GM12873 (cell line): ENCODE data around the gene CTSK.

Experiments
- CTCF ChIP-seq: IDR thresholded peaks from 2 replicates; pipeline ENCODE4 v1.5.1; 2012; ENCODE audit warnings: low read depth, mild to moderate bottlenecking, moderate library complexity, low read length, control low read depth; ENCODE audit not compliant: insufficient read depth; ENCODE audit errors: missing control alignments

CTSK gene

GRCh38 chr1:150808121-150808520 lies at the start of gene CTSK:
Gene CTSK (minus strand): TSS chr1:150808260. CDS start chr1:150806805, 1,455 bp downstream.
- TF ChIP-seq CTCF = no peak

GRCh38 chr1:150846473-150847146 lies 38.5 kb upstream of the CTSK start:
- TF ChIP-seq CTCF = no peak

- TF ChIP-seq CTCF = no peak
Observed at GRCh38 chr1:150843474-150843873, 35.4 kb upstream of the CTSK start.

- TF ChIP-seq CTCF = no peak
Observed at GRCh38 chr1:150842964-150843363, 34.9 kb upstream of the CTSK start.

- TF ChIP-seq CTCF = no peak
Observed at GRCh38 chr1:150842343-150842742, 34.3 kb upstream of the CTSK start.

DNA sequence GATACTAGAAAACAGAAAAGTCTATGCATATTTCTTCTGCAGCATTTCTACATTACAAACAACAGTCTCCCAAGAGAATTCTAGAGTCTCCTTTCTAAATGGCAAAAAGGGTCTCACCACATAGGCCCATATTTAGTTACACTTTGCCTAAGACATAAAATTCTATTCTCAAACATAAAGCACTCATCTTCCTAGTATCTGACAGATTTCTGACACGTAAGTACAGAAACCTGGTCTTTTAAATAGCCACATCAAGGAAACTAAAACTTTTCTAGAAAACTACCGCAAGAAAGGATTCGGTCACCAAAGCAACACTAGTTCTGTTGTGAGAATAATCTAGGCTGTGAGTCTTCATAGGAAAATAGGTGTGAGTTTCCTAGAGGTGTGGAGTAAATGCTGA lies 33.6 kb upstream of the CTSK start:
- no peak for TF ChIP-seq CTCF

GRCh38 chr1:150836129-150836773 lies 28.2 kb upstream of the CTSK start:
- no peak for TF ChIP-seq CTCF
